Keratinocyte (primary cell): ENCODE data around the gene RAP1GAP.

Experiments used
- CTCF ChIP-seq, 3 experiments: IDR thresholded peaks in 1 of 3; conservative IDR thresholded peaks in 1 of 3; optimal IDR thresholded peaks in 1 of 3; 2 replicates in 2 of 3; 3 replicates in 1 of 3; pipeline versions ENCODE3 to v1.5.1; 2011; ENCODE audit warnings: low read length in 3 of 3, mild to moderate bottlenecking in 3 of 3, moderate library complexity in 2 of 3, control low read depth in 1 of 3, inconsistent platforms in 1 of 3; ENCODE audit not compliant: insufficient read depth in 2 of 3; ENCODE audit errors: extremely low read depth in 1 of 3
- EZH2 ChIP-seq: IDR thresholded peaks from one replicate; pipeline ENCODE4 v1.6.1; 2012; ENCODE audit warnings: inconsistent platforms, mild to moderate bottlenecking, low read length, moderate library complexity

- TF ChIP-seq CTCF (optimal IDR thresholded peaks at IDR 0.05 in 1 of 3, IDR thresholded peaks at IDR 0.05 in 1 of 3, conservative IDR thresholded peaks at IDR 0.05 in 1 of 3; ENCODE audit: extremely low read depth in 1 of 3, insufficient read depth in 2 of 3, low read length in 3 of 3), result no peak
- no peak for TF ChIP-seq EZH2
Measured at GRCh38 chr1:21668951-21669257, 253 bp downstream of the RAP1GAP start.
